Spleen (tissue), 13 donors: ENCODE data around the gene CDK2. TPM values are rescaled to one million over a fixed set of nuclear protein-coding genes. Genes with fewer than 3 reads are reported as not detected.
"Not testable (repeated sequence)": the region's sequence is repeated elsewhere in the genome, so short reads cannot be mapped to it uniquely, and the experiment has no call there.

ENCODE experiments used
- DNase-seq: peaks from one replicate; pipeline ENCODE4 v3.0.0-alpha.2; 2020
- H3K27ac ChIP-seq, 8 donors: fragments of 200-600 bp; sonication (generic) in 7 of 8; 1 replicate in 4 of 8; 2 replicates in 4 of 8; pipeline versions ENCODE4 v1.5.0 to v1.8.0; 2016 to 2021; ENCODE audit warnings: inconsistent platforms in 4 of 8, mild to moderate bottlenecking in 4 of 8, moderate library complexity in 1 of 8
- H3K27me3 ChIP-seq, 7 donors: fragments of 200-600 bp; sonication (generic) in 6 of 7; replicated peaks in 1 of 7; 1 replicate in 4 of 7; 2 replicates in 3 of 7; pipeline versions ENCODE4 v1.5.0 to v1.8.0; 2016 to 2021; ENCODE audit warnings: inconsistent platforms in 3 of 7, mild to moderate bottlenecking in 1 of 7
- H3K36me3 ChIP-seq, 6 donors: fragments of 200-600 bp; sonication (generic) in 5 of 6; 1 replicate in 4 of 6; 2 replicates in 2 of 6; pipeline versions ENCODE4 v1.5.0 to v1.8.0; 2016 to 2021; ENCODE audit warnings: inconsistent platforms in 2 of 6
- H3K4me1 ChIP-seq, 6 donors: fragments of 200-600 bp; sonication (generic) in 5 of 6; 1 replicate in 3 of 6; 2 replicates in 3 of 6; pipeline versions ENCODE4 v1.5.0 to v1.8.0; 2016 to 2021; ENCODE audit warnings: inconsistent platforms in 3 of 6
- H3K4me3 ChIP-seq, 8 donors: fragments of 200-600 bp; sonication (generic) in 7 of 8; 1 replicate in 4 of 8; 2 replicates in 4 of 8; pipeline versions ENCODE4 v1.5.0 to v1.8.0; 2016 to 2021; ENCODE audit warnings: inconsistent platforms in 4 of 8, mild to moderate bottlenecking in 4 of 8, moderate library complexity in 2 of 8
- H3K9me3 ChIP-seq, 8 donors: fragments of 200-600 bp; sonication (generic) in 7 of 8; 1 replicate in 4 of 8; 2 replicates in 4 of 8; pipeline versions ENCODE4 v1.5.0 to v1.8.0; 2016 to 2021; ENCODE audit warnings: inconsistent platforms in 4 of 8
- POLR2A ChIP-seq, 3 donors: fragments of 450-650 bp; IDR thresholded peaks; one replicate each; pipeline ENCODE4 v1.5.1; 2017; ENCODE audit warnings: antibody characterized with exemption in 3 of 3, mild to moderate bottlenecking in 1 of 3
- POLR2AphosphoS5 ChIP-seq, 3 donors: sonication (generic); formaldehyde crosslinking; IDR thresholded peaks; one replicate each; pipeline ENCODE4 v1.5.1; 2017; ENCODE audit warnings: antibody characterized with exemption in 3 of 3
- WGBS, 5 donors: extraction: QIAGEN DNeasy Blood & Tissue Kit in 3 of 5; methylation state at CpG; one replicate each; pipeline versions ENCODE4 v1.1.5 to v1.1.7; 2013 to 2018; 5-methylcytosine and 5-hydroxymethylcytosine counted together
- intact Hi-C: fragments of 100-400 bp; cut with DNase I; formaldehyde crosslinking; loops from one replicate; pipeline ENCODE4 v1.15.0; 2023; ENCODE audit warnings: low total_unique reads
- long read RNA-seq, 2 donors: transcript quantifications; one replicate each; lab custom pipeline, GENCODE V29; 2026
- polyA plus RNA-seq, 3 donors: library from polyadenylated mRNA; stranded (reverse); fragments of 200-250 nt; gene quantifications; one replicate each; pipeline ENCODE4 v1.2.1, GENCODE V29; 2013
- total RNA-seq, 7 donors: library from RNA; depleted of rRNA in 3 of 7; stranded (reverse); fragments of >200 nt in 3 of 7; fragmentation: NEBNext Ultra II Directional in 4 of 7; extraction: Animal tissue kit (Norgen Biotek cat#: 25700) in 4 of 7; gene quantifications; one replicate each; pipeline versions ENCODE4 v1.1.0 to v1.2.1, GENCODE V29; 2016 to 2021
- TF ChIP-seq, protein P1 (sequence below), 11 experiments: fragments of 200-600 bp in 7 of 11; fragments of 450-650 bp in 4 of 11; sonication (generic) in 4 of 11; IDR thresholded peaks in 8 of 11; conservative IDR thresholded peaks in 3 of 11; 1 replicate in 7 of 11; 2 replicates in 4 of 11; pipeline versions ENCODE4 v1.4.0 to v1.8.0; 2016 to 2021; ENCODE audit warnings: antibody characterized with exemption in 11 of 11, inconsistent platforms in 4 of 11, mild to moderate bottlenecking in 1 of 11
- donor health status: healthy with polysubstance abuse.
- donor health status: DM: no; HTN: no; CAD: no; lungs with moderate emphysema.
- donor health status: DM: no; HTN: no; CAD: no.
- donor health status: Bipolar disorder and iron deficiency.
- donor health status: healthy.
- donor health status: DM: no; HTN: no; CAD: no.
- donor health status: DM: yes; HTN: yes; CAD: no.

Gene CDK2
- total RNA-seq (10 to 100 TPM; 21.4 to 46.6 (median 30.9) TPM), polyA plus RNA-seq (10 to 100 TPM; 11.9 to 16.2 (median 12.9) TPM)
- long read RNA-seq, donor 1, transcript CDK2-201 (7 exons, 2,296 nt), result major isoform, 9 of 11 reads
- long read RNA-seq, donor 1, partial matches to known transcripts, result 0 of 11 reads
- long read RNA-seq, donor 1, other reads (novel, unspliced or antisense), result 0 of 11 reads
- long read RNA-seq, donor 2, partial matches to known transcripts, result 0 of 6 reads
- long read RNA-seq, donor 2, other reads (novel, unspliced or antisense), result 0 of 6 reads

DNA sequence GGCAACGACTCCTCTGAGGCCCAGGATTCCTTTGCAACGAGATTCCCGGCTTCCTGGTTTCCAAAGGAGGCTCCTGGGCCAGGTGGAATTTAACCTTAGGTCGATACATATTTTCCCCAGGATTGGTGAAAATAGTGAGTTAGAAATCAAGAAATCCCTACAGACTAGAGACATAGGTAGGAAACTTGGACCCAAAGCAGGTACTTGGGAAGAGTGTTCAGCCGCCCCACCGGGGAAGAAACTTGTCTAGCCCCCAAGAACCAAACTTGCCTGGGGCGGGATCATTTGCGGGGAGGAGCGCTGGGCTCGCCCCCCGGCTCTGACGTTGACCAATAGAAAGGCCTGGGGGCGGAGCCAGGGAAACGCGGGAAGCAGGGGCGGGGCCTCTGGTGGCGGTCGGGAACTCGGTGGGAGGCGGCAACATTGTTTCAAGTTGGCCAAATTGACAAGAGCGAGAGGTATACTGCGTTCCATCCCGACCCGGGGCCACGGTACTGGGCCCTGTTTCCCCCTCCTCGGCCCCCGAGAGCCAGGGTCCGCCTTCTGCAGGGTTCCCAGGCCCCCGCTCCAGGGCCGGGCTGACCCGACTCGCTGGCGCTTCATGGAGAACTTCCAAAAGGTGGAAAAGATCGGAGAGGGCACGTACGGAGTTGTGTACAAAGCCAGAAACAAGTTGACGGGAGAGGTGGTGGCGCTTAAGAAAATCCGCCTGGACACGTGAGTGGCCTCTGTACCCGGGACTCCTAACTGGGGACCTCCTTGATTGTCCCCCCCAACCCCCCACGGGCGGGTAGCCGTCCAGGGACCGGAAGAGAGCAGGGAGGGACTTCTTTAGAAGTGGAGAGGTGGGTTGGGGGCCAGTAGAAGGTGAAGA lies at the start of gene CDK2:
CDK2 (plus strand) TSS at position 423 of the 874 bp plus-strand sequence; CDS start at position 602, 179 bp downstream.
- Histone ChIP-seq H3K4me1 (peaks cover 6 to 38% (median 25%) of the 10 kb centered on the region in 6 donors), H3K36me3 (peaks cover 0 to 34% (median 2%) of the 10 kb centered on the region in 6 donors), H3K27ac (peak within 1 kb of the TSS; percentile 51 to 92 (median 88)), H3K9me3 (no peaks in the 10 kb centered on the region), H3K4me3 (peak within 1 kb of the TSS; percentile 59 to 96 (median 76)), H3K27me3 (no peaks in the 10 kb centered on the region)
- TF ChIP-seq, protein P1, sequence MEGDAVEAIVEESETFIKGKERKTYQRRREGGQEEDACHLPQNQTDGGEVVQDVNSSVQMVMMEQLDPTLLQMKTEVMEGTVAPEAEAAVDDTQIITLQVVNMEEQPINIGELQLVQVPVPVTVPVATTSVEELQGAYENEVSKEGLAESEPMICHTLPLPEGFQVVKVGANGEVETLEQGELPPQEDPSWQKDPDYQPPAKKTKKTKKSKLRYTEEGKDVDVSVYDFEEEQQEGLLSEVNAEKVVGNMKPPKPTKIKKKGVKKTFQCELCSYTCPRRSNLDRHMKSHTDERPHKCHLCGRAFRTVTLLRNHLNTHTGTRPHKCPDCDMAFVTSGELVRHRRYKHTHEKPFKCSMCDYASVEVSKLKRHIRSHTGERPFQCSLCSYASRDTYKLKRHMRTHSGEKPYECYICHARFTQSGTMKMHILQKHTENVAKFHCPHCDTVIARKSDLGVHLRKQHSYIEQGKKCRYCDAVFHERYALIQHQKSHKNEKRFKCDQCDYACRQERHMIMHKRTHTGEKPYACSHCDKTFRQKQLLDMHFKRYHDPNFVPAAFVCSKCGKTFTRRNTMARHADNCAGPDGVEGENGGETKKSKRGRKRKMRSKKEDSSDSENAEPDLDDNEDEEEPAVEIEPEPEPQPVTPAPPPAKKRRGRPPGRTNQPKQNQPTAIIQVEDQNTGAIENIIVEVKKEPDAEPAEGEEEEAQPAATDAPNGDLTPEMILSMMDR (IDR thresholded peaks at IDR 0.05 in 8 of 11, conservative IDR thresholded peaks at IDR 0.05 in 3 of 11), result no peak
- TF ChIP-seq POLR2AphosphoS5 (IDR thresholded peaks at IDR 0.05) (peak; percentile 85 to 92 (median 90)), POLR2A (IDR thresholded peaks at IDR 0.05) (peak in 1 of 3 donors; percentile 16)
- peak; percentile 95 for DNase-seq
- 0 to 1% (median 0%) methylated on average over 43 to 45 of the region's 45 CpGs for WGBS, 5 donors
- intact Hi-C loops, result no loop called here

DNA sequence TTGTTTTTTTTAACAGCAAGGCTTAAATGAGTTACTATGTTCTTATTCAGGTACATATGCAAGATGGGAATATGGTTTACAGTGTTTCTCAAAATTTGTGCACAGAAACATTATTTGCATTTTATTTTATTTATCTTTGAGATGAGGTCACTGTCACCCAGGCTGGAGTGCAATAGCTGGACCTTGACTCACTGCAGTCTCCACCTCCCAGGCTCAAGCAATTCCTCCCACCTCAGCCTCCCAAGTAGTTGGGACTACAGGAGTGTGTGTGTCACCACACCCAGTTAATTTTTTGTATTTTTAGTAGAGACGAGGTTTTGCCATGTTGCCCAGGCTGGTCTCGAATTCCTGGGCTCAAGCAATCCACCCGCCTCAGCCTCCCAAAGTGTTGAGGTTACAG lies 47.6 kb upstream of the CDK2 start:
- H3K9me3 ChIP-seq, DNase-seq, intact Hi-C loops, H3K27me3 ChIP-seq, H3K27ac ChIP-seq, H3K4me3 ChIP-seq: not testable (repeated sequence)
- WGBS, 5 donors, result 87 to 93% (median 91%) methylated on average over 3 of the region's 3 CpGs
- Histone ChIP-seq H3K4me1 (peaks cover 8 to 91% (median 38%) of the 10 kb centered on the region in 6 donors), H3K36me3 (peaks cover 0 to 86% (median 12%) of the 10 kb centered on the region in 6 donors)

DNA sequence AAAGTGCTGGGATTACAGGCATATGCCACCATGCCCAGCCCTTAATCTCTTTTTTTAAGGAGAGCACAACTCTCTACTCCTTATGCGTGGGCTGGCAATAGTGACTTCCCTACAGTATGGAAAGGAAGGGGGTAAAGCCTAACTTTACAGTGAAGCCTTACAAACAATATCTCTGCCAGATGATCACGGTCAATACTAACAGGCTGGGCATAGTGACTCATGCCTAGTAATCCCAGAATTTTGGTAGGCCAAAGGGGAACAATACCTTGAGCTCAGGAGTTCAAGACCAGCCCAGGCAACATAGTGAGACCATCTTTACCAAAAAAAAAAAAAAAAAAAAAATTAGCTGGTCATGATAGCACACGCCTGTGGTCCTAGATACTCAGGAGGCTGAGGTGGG lies 44.5 kb upstream of the CDK2 start:
- WGBS, 5 donors, result 82 to 99% (median 96%) methylated on average over 3 of the region's 3 CpGs

DNA sequence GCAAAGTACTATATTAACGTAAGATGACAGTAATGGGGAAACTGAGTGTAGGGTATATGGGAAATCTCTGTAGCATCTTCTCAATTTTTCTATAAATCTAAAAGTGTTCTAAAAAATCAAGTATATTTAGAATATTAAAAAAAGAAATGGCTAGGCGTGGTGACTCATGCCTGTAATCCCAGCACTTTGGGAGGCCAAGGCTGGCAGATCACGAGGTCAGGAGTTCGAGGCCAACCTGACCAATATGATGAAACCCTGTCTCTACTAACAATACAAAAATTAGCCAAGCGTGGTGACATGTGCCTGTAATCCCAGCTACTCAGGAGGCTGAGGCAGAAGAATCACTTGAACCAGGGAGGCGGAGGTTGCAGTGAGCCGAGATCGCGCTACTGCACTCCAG lies 43.0 kb upstream of the CDK2 start:
- 89 to 92% (median 90%) methylated on average over 9 of the region's 9 CpGs for WGBS, 5 donors
- H3K4me1 ChIP-seq, result peaks cover 21 to 91% (median 52%) of the 10 kb centered on the region in 6 donors
- DNase-seq, H3K27me3 ChIP-seq, H3K4me3 ChIP-seq, intact Hi-C loops, H3K9me3 ChIP-seq, H3K27ac ChIP-seq: not testable (repeated sequence)
- H3K36me3 ChIP-seq, result peaks cover 0 to 58% (median 9%) of the 10 kb centered on the region in 6 donors

More for the DNA sequence above, 44.5 kb upstream of the CDK2 start:
- no peak for DNase-seq
- intact Hi-C loops, result no loop called here
- Histone ChIP-seq H3K27ac (no peak overlapping the region), H3K4me3 (no peak overlapping the region), H3K27me3 (no peaks in the 10 kb centered on the region), H3K4me1 (peaks cover 17 to 89% (median 42%) of the 10 kb centered on the region in 6 donors), H3K36me3 (peaks cover 0 to 72% (median 9%) of the 10 kb centered on the region in 6 donors), H3K9me3 (no peaks in the 10 kb centered on the region)
- TF ChIP-seq POLR2A (IDR thresholded peaks at IDR 0.05) (no peak), POLR2AphosphoS5 (IDR thresholded peaks at IDR 0.05) (no peak)
- TF ChIP-seq, protein P1 (IDR thresholded peaks at IDR 0.05 in 8 of 11, conservative IDR thresholded peaks at IDR 0.05 in 3 of 11), result no peak
